MM.1S (cell line): Measurements from ENCODE around the gene SEL1L.

Source experiments
- DNase-seq: peaks from one replicate; pipeline ENCODE4 v3.0.0-alpha.2; 2015
- H2AFZ ChIP-seq: fragments of 300-600 bp; sonication (generic); 2 replicates; pipeline ENCODE4 v1.6.0; 2016; ENCODE audit warnings: antibody characterized with exemption, low read length
- H3F3A ChIP-seq: fragments of 300-600 bp; sonication (generic); 2 replicates; pipeline ENCODE4 v1.6.1; 2016; ENCODE audit warnings: mild to moderate bottlenecking, antibody characterized with exemption, low read length, moderate library complexity, mixed read lengths; ENCODE audit not compliant: insufficient read depth
- H3K27ac ChIP-seq: fragments of 300-600 bp; sonication (generic); 2 replicates; pipeline ENCODE4 v1.5.1; 2016; ENCODE audit warnings: mild to moderate bottlenecking, low read length
- H3K27me3 ChIP-seq: fragments of 300-600 bp; sonication (generic); replicated peaks from 2 replicates; pipeline ENCODE4 v1.6.0; 2016; ENCODE audit warnings: low read length; ENCODE audit not compliant: insufficient read depth
- H3K36me3 ChIP-seq: fragments of 300-600 bp; sonication (generic); replicated peaks from 2 replicates; pipeline ENCODE4 v1.6.1; 2016; ENCODE audit warnings: mild to moderate bottlenecking, low read length, mixed read lengths; ENCODE audit not compliant: insufficient read depth
- H3K4me1 ChIP-seq: fragments of 300-600 bp; sonication (generic); 2 replicates; pipeline ENCODE4 v1.6.1; 2016; ENCODE audit warnings: low read length, mixed read lengths
- H3K4me2 ChIP-seq: fragments of 300-600 bp; sonication (generic); 2 replicates; pipeline ENCODE4 v1.6.0; 2016; ENCODE audit warnings: low read depth, low read length
- H3K4me3 ChIP-seq: fragments of 300-600 bp; sonication (generic); 2 replicates; pipeline ENCODE4 v1.5.1; 2016; ENCODE audit warnings: low read length, mixed read lengths
- H3K79me2 ChIP-seq: fragments of 300-600 bp; sonication (generic); 2 replicates; pipeline ENCODE4 v1.6.1; 2016; ENCODE audit warnings: mixed run types, low read length, mixed read lengths
- H3K9ac ChIP-seq: fragments of 300-600 bp; sonication (generic); 2 replicates; pipeline ENCODE4 v1.6.1; 2016; ENCODE audit warnings: low read length, mixed read lengths
- H3K9me2 ChIP-seq: fragments of 300-600 bp; sonication (generic); replicated peaks from 2 replicates; pipeline ENCODE4 v1.6.1; 2016; ENCODE audit warnings: mild to moderate bottlenecking, low read length, mixed read lengths; ENCODE audit not compliant: insufficient read depth
- H3K9me3 ChIP-seq: fragments of 300-600 bp; sonication (generic); replicated peaks from 2 replicates; pipeline ENCODE4 v1.6.1; 2016; ENCODE audit warnings: mild to moderate bottlenecking, low read length, mixed read lengths; ENCODE audit not compliant: insufficient read depth
- H4K20me1 ChIP-seq: fragments of 300-600 bp; sonication (generic); 2 replicates; pipeline ENCODE4 v1.6.1; 2016; ENCODE audit warnings: mild to moderate bottlenecking, low read length, moderate library complexity, mixed read lengths; ENCODE audit not compliant: insufficient read depth
- EZH2 ChIP-seq: fragments of 300-600 bp; sonication (generic); optimal IDR thresholded peaks from 2 replicates; pipeline ENCODE3; 2017; ENCODE audit warnings: low read depth, mild to moderate bottlenecking, antibody characterized with exemption, low read length, mixed read lengths
- EZH2phosphoT487 ChIP-seq: fragments of 300-600 bp; sonication (generic); IDR thresholded peaks from 2 replicates; pipeline ENCODE4 v1.6.1; 2018; ENCODE audit warnings: antibody characterized with exemption, low read length
- TF ChIP-seq, protein P1 (sequence below): fragments of 300-600 bp; sonication (generic); IDR thresholded peaks from 2 replicates; pipeline ENCODE4 v1.5.1; 2016; ENCODE audit warnings: antibody characterized with exemption, low read length, mixed read lengths

The SEL1L gene

GRCh38 chr14:81485372-81485771, 48.3 kb downstream of the SEL1L start:
- Histone ChIP-seq H3K4me1 (peaks cover 87% of the 10 kb centered on the region), H3K4me2 (peak overlapping the region; percentile 29; the same call in 1 of the 2 replicates), H2AFZ (no peak overlapping the region), H3K79me2 (peaks cover 49% of the 10 kb centered on the region), H3K9me3 (no peaks in the 10 kb centered on the region), H3K36me3 (peaks cover 15% of the 10 kb centered on the region), H3F3A (peaks cover 51% of the 10 kb centered on the region), H4K20me1 (no peaks in the 10 kb centered on the region), H3K4me3 (no peak overlapping the region), H3K27ac (peak overlapping the region; percentile 88), H3K9ac (peak overlapping the region; percentile 39; the same call in 1 of the 2 replicates), H3K27me3 (no peaks in the 10 kb centered on the region), H3K9me2 (no peaks in the 10 kb centered on the region)
- peak; percentile 85 for DNase-seq
- no peak for TF ChIP-seq EZH2phosphoT487
- no peak for TF ChIP-seq EZH2
- TF ChIP-seq, protein P1, sequence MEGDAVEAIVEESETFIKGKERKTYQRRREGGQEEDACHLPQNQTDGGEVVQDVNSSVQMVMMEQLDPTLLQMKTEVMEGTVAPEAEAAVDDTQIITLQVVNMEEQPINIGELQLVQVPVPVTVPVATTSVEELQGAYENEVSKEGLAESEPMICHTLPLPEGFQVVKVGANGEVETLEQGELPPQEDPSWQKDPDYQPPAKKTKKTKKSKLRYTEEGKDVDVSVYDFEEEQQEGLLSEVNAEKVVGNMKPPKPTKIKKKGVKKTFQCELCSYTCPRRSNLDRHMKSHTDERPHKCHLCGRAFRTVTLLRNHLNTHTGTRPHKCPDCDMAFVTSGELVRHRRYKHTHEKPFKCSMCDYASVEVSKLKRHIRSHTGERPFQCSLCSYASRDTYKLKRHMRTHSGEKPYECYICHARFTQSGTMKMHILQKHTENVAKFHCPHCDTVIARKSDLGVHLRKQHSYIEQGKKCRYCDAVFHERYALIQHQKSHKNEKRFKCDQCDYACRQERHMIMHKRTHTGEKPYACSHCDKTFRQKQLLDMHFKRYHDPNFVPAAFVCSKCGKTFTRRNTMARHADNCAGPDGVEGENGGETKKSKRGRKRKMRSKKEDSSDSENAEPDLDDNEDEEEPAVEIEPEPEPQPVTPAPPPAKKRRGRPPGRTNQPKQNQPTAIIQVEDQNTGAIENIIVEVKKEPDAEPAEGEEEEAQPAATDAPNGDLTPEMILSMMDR = no peak

DNA sequence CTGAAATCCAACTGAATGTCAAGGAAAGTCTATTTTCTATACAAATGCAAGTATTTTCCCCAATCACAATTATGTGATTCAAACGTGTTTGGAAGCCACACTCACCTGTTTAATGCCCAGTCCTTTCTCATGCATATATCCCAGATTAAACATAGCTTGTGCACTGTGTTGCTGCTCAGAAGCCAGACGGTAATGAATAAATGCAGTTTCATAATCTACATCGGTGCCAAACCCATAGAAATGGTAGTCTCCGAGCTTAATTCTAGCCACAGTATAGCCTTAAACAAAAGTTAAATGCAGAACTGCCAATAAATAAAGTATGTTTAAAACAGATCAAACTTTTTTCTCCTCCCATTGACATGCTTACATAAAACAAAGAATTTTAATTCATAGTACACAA, 49.5 kb downstream of the SEL1L start:
- H3K27ac ChIP-seq = peak overlapping the region; percentile 88; the same call in 1 of the 2 replicates
- peaks cover 40% of the 10 kb centered on the region for H3K79me2 ChIP-seq
- no peak for DNase-seq
- no peak overlapping the region for H3K9ac ChIP-seq
- H3K4me2 ChIP-seq = no peak overlapping the region
- peaks cover 15% of the 10 kb centered on the region for H3K36me3 ChIP-seq
- no peaks in the 10 kb centered on the region for H3K9me3 ChIP-seq
- no peak overlapping the region for H2AFZ ChIP-seq
- no peaks in the 10 kb centered on the region for H4K20me1 ChIP-seq
- peaks cover 84% of the 10 kb centered on the region for H3K4me1 ChIP-seq
- peaks cover 59% of the 10 kb centered on the region for H3F3A ChIP-seq
- H3K4me3 ChIP-seq = no peak overlapping the region
- no peaks in the 10 kb centered on the region for H3K9me2 ChIP-seq
- H3K27me3 ChIP-seq = no peaks in the 10 kb centered on the region
- no peak for TF ChIP-seq EZH2phosphoT487

DNA sequence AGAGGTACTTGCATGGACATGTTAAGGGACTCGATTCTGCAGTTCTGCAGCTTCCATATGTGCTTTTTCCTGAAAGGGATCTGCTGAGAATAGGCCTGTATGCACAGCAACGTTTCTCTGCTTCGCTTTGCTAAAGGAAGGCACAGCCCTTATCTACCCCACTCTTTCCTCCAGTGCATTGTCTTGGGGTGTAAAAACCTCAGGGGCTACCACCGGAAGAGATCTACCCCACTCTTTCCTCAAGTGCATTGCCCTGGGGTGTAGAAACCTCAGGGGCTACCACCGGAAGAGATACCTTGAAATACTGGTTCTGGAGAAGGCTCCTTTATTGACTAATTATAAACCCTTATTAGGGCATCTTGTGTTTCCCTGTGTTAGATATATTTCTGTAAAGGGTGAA, 52.9 kb downstream of the SEL1L start:
- H3K79me2 ChIP-seq = peaks cover 21% of the 10 kb centered on the region
- no peaks in the 10 kb centered on the region for H3K27me3 ChIP-seq
- peak overlapping the region; percentile 96; the same call in 1 of the 2 replicates for H3K27ac ChIP-seq
- no peak overlapping the region for H2AFZ ChIP-seq
- H4K20me1 ChIP-seq = no peaks in the 10 kb centered on the region
- no peak for DNase-seq
- no peaks in the 10 kb centered on the region for H3K9me3 ChIP-seq
- no peak overlapping the region for H3K9ac ChIP-seq
- no peak overlapping the region for H3K4me3 ChIP-seq
- H3K4me1 ChIP-seq = peaks cover 86% of the 10 kb centered on the region
- TF ChIP-seq, protein P1 = no peak
- TF ChIP-seq EZH2 (no peak), EZH2phosphoT487 (no peak)
- peaks cover 65% of the 10 kb centered on the region for H3F3A ChIP-seq
- H3K36me3 ChIP-seq = peaks cover 11% of the 10 kb centered on the region
- no peak overlapping the region for H3K4me2 ChIP-seq
- no peaks in the 10 kb centered on the region for H3K9me2 ChIP-seq

- Histone ChIP-seq H3F3A (peaks cover 81% of the 10 kb centered on the region), H3K9ac (peak overlapping the region; percentile 47; the same call in 1 of the 2 replicates), H4K20me1 (no peaks in the 10 kb centered on the region), H3K4me2 (peak overlapping the region; percentile 16; the same call in 1 of the 2 replicates), H3K79me2 (peaks cover 8% of the 10 kb centered on the region; the same call in 1 of the 2 replicates), H3K9me3 (no peaks in the 10 kb centered on the region), H3K9me2 (no peaks in the 10 kb centered on the region), H3K4me1 (peaks cover 85% of the 10 kb centered on the region), H3K27me3 (no peaks in the 10 kb centered on the region), H3K4me3 (no peak overlapping the region), H3K27ac (peak overlapping the region; percentile 96), H3K36me3 (no peaks in the 10 kb centered on the region; the same call in 1 of the 2 replicates), H2AFZ (no peak overlapping the region)
- TF ChIP-seq EZH2 = no peak
- no peak for TF ChIP-seq EZH2phosphoT487
- TF ChIP-seq, protein P1 = no peak
- peak; percentile 60 for DNase-seq
Observed at GRCh38 chr14:81478446-81478845, 55.2 kb downstream of the SEL1L start.
